ENCODE data around the gene RRP7A.

RRP7A gene

DNA sequence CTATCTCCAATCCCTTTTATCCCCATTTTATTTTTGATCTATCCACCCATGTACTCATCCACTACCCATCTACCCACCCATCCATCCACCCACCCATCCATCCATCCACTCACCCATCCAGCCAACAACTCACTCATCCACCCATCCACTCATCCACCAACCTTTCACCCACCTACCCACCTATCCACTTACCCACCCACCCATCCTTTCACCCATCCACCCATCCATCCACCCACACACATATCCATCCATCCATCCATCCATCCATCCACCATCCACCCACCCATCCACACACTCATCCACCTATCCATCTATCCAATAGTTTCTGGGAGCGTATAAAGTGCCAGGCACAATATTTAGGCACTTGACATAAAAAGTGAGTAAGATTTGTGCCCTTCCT lies 48.2 kb downstream of the RRP7A start:
- in situ Hi-C loops (cut with HindIII; ENCODE audit: low pct_unique_long_range_greater_than_20kb, low sequenced_read_pairs) = no loop called here
- DNase-seq (ENCODE audit: low read depth in 1 of 2, low spot score in 1 of 2) = no peak
- no peak for TF ChIP-seq JUND (IDR thresholded peaks at IDR 0.05; ENCODE audit: low read depth)

DNA sequence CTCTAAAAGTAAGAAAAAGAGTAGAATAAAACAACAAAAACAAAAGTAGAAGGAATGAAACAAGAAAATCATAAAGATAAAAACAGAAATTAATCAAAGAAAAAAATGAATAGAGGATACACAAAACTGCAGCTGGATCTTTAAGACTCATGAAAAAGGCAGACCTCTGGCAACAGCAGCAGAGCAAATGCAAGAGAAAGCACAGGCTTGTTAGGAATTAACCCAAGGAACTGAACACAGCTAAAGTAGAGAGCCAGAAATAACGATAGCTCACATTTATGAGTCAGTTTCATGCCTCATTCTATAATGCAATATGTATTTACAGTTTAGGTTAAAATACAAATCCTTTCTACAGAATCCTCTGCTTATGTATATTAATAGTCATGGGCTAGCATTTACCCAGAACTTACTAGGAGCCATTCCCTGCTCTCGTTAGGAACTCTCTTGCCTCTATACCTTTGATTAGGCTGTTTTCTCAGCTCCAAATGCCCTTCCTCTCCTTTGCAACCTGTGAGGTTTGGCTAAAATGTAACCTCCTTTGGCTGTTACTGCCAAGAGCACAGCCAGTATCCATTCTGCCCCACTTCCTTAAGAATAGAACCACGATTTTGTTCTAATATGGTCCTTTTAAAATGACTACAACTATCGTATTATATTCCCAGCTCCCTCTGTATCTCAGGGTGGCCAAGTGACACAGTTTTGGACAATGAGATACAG lies 49.1 kb downstream of the RRP7A start:
- no peak for DNase-seq (ENCODE audit: low read depth in 1 of 2, low spot score in 1 of 2)
- in situ Hi-C loops (cut with HindIII; ENCODE audit: low pct_unique_long_range_greater_than_20kb, low sequenced_read_pairs) = no loop called here
- no peak for TF ChIP-seq JUND (IDR thresholded peaks at IDR 0.05; ENCODE audit: low read depth)

DNA sequence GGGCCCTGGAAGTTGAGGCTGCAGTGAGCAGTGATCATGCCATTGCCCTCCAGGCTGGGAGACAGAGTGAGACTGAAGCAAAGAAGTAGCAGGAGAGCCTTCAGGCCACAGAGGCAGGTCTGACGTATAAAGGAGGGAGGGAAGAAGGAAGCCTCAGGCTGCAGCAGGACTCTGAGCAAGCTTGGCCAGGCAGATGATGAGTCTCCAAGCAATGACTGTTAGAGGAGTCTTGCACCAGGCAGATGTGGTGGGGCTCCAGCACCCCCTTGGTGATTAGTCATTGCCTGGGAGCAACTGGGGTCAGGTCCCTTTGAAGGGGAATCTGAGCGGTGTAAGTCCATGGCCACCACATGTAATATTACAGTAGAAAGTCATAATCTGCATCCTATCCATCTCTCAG lies 50.8 kb downstream of the RRP7A start:
- no peak for TF ChIP-seq JUND (IDR thresholded peaks at IDR 0.05; ENCODE audit: low read depth)
- no peak for DNase-seq (ENCODE audit: low read depth in 1 of 2, low spot score in 1 of 2)
- in situ Hi-C loops (cut with HindIII; ENCODE audit: low pct_unique_long_range_greater_than_20kb, low sequenced_read_pairs) = no loop called here

DNA sequence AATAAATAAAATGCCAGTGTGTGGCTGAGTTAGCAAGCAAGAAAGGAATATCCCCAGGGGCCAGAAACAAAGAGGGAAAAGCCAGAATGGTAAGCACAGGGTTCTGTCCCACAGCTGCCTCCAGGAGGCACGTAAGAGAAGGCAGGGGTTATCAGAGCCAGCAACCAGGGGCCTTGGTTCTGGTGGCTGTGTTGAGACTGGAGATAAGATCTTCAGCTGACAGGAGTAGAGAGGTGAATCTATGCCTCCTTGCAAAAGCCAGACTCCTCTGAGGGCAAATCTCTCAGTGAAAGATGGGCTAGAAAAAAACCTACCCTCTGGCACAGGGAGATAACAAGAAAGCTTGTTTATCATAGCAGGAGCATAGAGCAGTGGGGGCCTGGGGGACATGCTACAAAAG lies 57.6 kb downstream of the RRP7A start:
- peak in 1 of 2 experiments; percentile 86 for DNase-seq (ENCODE audit: low read depth in 1 of 2, low spot score in 1 of 2)
- in situ Hi-C loops (cut with HindIII; ENCODE audit: low pct_unique_long_range_greater_than_20kb, low sequenced_read_pairs) = no loop called here
- TF ChIP-seq JUND (IDR thresholded peaks at IDR 0.05; ENCODE audit: low read depth) = peak; percentile 31; the same call in 1 of the 2 replicates

DNA sequence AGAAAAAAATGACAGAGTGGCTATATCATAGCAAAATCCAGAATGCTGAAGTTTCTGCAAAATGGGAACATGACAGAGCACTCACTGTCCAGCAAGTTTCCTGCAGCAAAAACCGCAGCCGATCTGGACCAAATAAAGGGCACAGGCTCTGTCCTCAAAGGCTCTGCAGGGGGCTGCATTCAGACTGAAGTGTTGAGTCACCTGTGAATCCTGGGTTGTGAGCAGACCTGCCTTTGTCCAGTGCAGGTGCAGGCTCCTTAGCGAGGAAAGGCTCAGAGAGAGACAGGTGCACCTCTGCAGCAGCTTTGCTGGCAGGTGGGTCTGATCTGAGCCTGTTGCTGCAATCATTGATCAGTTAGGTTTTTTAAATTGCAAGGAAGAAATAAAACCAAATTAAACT lies 58.1 kb downstream of the RRP7A start:
- no peak for TF ChIP-seq JUND (IDR thresholded peaks at IDR 0.05; ENCODE audit: low read depth)
- in situ Hi-C loops (cut with HindIII; ENCODE audit: low pct_unique_long_range_greater_than_20kb, low sequenced_read_pairs) = no loop called here
- no peak for DNase-seq (ENCODE audit: low read depth in 1 of 2, low spot score in 1 of 2)

Data from T47D (cell line).